Neural cell (in vitro differentiated cells): Measurements from ENCODE around the gene BTBD6. TPM values are rescaled to one million over a fixed set of nuclear protein-coding genes. Genes with fewer than 3 reads are reported as not detected.

Source experiments
- H2AFZ ChIP-seq: fragments of 200-600, 300-800 bp; sonication (generic), shearing (Covaris generic); 2 replicates; pipeline ENCODE4 v1.6.0; 2014; ENCODE audit warnings: low read depth, mild to moderate bottlenecking, antibody characterized with exemption, low read length, moderate library complexity
- H3F3A ChIP-seq: fragments of 200-600 bp; shearing (Covaris generic); 2 replicates; pipeline ENCODE4 v1.6.1; 2016; ENCODE audit warnings: mild to moderate bottlenecking, moderate library complexity, mixed read lengths, antibody characterized with exemption, low read length; ENCODE audit not compliant: insufficient read depth, poor library complexity, severe bottlenecking
- H3K27ac ChIP-seq: fragments of 200-600, 300-800 bp; sonication (generic), shearing (Covaris generic); 2 replicates; pipeline ENCODE4 v1.5.1; 2014; ENCODE audit warnings: mild to moderate bottlenecking, low read length, moderate library complexity
- H3K27me3 ChIP-seq: fragments of 300-800, 200-600 bp; sonication (generic), shearing (Covaris generic); 2 replicates; pipeline ENCODE4 v1.6.0; 2014; ENCODE audit warnings: mild to moderate bottlenecking, low read depth, low read length, moderate library complexity; ENCODE audit not compliant: insufficient read depth
- H3K36me3 ChIP-seq: fragments of 300-800, 200-600 bp; sonication (generic), shearing (Covaris generic); 2 replicates; pipeline ENCODE4 v1.5.1; 2014; ENCODE audit warnings: mild to moderate bottlenecking, antibody characterized with exemption, low read length, moderate library complexity; ENCODE audit not compliant: insufficient read depth
- H3K4me2 ChIP-seq: fragments of 300-800, 200-600 bp; sonication (generic), shearing (Covaris generic); 2 replicates; pipeline ENCODE4 v1.6.0; 2014; ENCODE audit warnings: mild to moderate bottlenecking, low read length
- H3K4me3 ChIP-seq: fragments of 300-800, 200-600 bp; sonication (generic), shearing (Covaris generic); 2 replicates; pipeline ENCODE4 v1.5.1; 2014; ENCODE audit warnings: mild to moderate bottlenecking, low read length, moderate library complexity
- H3K79me2 ChIP-seq: fragments of 200-600 bp; shearing (Covaris generic); replicated peaks from 2 replicates; pipeline ENCODE4 v1.6.0; 2014; ENCODE audit warnings: mild to moderate bottlenecking, low read length, moderate library complexity; ENCODE audit not compliant: insufficient read depth
- H3K9ac ChIP-seq: fragments of 300-800, 200-600 bp; sonication (generic), shearing (Covaris generic); 2 replicates; pipeline ENCODE4 v1.6.1; 2016; ENCODE audit warnings: mild to moderate bottlenecking, low read length, mixed read lengths
- H3K9me2 ChIP-seq: fragments of 200-600 bp; shearing (Covaris generic); 2 replicates; pipeline ENCODE4 v1.6.1; 2016; ENCODE audit warnings: mild to moderate bottlenecking, low read length, mixed read lengths; ENCODE audit not compliant: insufficient read depth
- H3K9me3 ChIP-seq: fragments of 200-600, 300-800 bp; sonication (generic), shearing (Covaris generic); 2 replicates; pipeline ENCODE4 v1.6.1; 2016; ENCODE audit warnings: mild to moderate bottlenecking, mixed run types, low read length, moderate library complexity, mixed read lengths
- H4K20me1 ChIP-seq: fragments of 200-600 bp; shearing (Covaris generic); 2 replicates; pipeline ENCODE4 v1.6.1; 2016; ENCODE audit warnings: mild to moderate bottlenecking, mixed run types; ENCODE audit not compliant: insufficient read depth
- CTCF ChIP-seq: fragments of 450-650 bp; IDR thresholded peaks from 2 replicates; pipeline ENCODE4 v1.5.1; 2014; ENCODE audit warnings: antibody characterized with exemption, mild to moderate bottlenecking, moderate library complexity; ENCODE audit not compliant: poor library complexity, severe bottlenecking
- EP300 ChIP-seq: fragments of 450-650 bp; conservative IDR thresholded peaks from 2 replicates; pipeline ENCODE4 v1.6.1; 2014; ENCODE audit warnings: antibody characterized with exemption, mild to moderate bottlenecking, moderate library complexity; ENCODE audit not compliant: poor library complexity, severe bottlenecking
- EZH2 ChIP-seq: fragments of 200-600, 300-800 bp; shearing (Covaris generic), sonication (generic); IDR thresholded peaks from 2 replicates; pipeline ENCODE4 v1.6.1; 2014; ENCODE audit warnings: antibody characterized with exemption, low read length, borderline replicate concordance, mild to moderate bottlenecking; ENCODE audit not compliant: insufficient read depth, poor library complexity, severe bottlenecking
- MXI1 ChIP-seq: fragments of 450-650 bp; conservative IDR thresholded peaks from 2 replicates; pipeline ENCODE4 v1.6.1; 2014; ENCODE audit warnings: antibody characterized with exemption, mild to moderate bottlenecking; ENCODE audit not compliant: poor library complexity, severe bottlenecking
- POLR2AphosphoS5 ChIP-seq: IDR thresholded peaks from 2 replicates; pipeline ENCODE4 v1.6.1; 2012
- RAD21 ChIP-seq: fragments of 450-650 bp; conservative IDR thresholded peaks from 2 replicates; pipeline ENCODE4 v1.6.1; 2014; ENCODE audit warnings: antibody characterized with exemption, mild to moderate bottlenecking, moderate library complexity
- REST ChIP-seq: IDR thresholded peaks from 2 replicates; pipeline ENCODE4 v1.6.1; 2012; ENCODE audit warnings: borderline replicate concordance
- SMC3 ChIP-seq: fragments of 450-650 bp; conservative IDR thresholded peaks from 2 replicates; pipeline ENCODE4 v1.6.1; 2014; ENCODE audit warnings: antibody characterized with exemption, mild to moderate bottlenecking, moderate library complexity; ENCODE audit not compliant: poor library complexity
- TAF1 ChIP-seq: IDR thresholded peaks from 2 replicates; pipeline ENCODE4 v1.6.1; 2012; ENCODE audit warnings: low read depth
- polyA plus RNA-seq: library from polyadenylated mRNA; depleted of rRNA; stranded (reverse); fragments of >200 nt; gene quantifications from 2 replicates; pipeline ENCODE4 v1.2.3, GENCODE V29; 2014

The BTBD6 gene
- polyA plus RNA-seq, 1 donor from 2014 or later, result 94.1 TPM

- H2AFZ ChIP-seq, result no peak overlapping the region
- H3K9me2 ChIP-seq, result no peaks in the 10 kb centered on the region
- no peaks in the 10 kb centered on the region for H3K36me3 ChIP-seq
- H3K27me3 ChIP-seq, result no peaks in the 10 kb centered on the region
- H4K20me1 ChIP-seq, result no peaks in the 10 kb centered on the region
- TF ChIP-seq EP300 (no peak), POLR2AphosphoS5 (no peak), EZH2 (no peak), CTCF (no peak), TAF1 (no peak), REST (no peak), RAD21 (no peak), SMC3 (no peak), MXI1 (no peak)
- H3K9ac ChIP-seq, result no peak overlapping the region
- H3K4me3 ChIP-seq, result no peak overlapping the region
- no peaks in the 10 kb centered on the region for H3K9me3 ChIP-seq
- H3K27ac ChIP-seq, result no peak overlapping the region
- H3K79me2 ChIP-seq, result no peaks in the 10 kb centered on the region
- H3K4me2 ChIP-seq, result no peak overlapping the region
- no peaks in the 10 kb centered on the region for H3F3A ChIP-seq
Observed at GRCh38 chr14:105250986-105251385, 2.7 kb downstream of the BTBD6 start.

DNA sequence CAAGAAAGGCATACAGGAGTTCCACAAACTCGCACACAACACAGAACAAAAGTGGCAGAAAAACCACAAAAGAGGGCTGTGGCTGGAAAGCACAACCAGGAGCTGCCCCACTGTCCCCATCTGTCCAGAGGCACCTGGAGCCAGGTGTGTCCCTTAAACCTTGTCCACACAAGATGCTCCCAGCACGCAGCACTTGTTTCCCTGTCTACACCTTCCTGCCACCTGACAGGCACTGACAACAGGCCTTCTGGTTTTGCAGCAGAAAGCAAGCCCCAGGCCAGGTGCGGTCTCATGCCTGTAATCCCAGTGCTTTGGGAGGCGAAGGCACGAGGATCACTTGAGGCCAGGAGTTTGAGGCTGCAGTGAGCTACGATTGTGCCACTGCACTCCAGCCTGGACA, 3.6 kb downstream of the BTBD6 start:
- Histone ChIP-seq H3K36me3 (no peaks in the 10 kb centered on the region), H3K27ac (no peak overlapping the region), H3K79me2 (no peaks in the 10 kb centered on the region), H3K9me2 (no peaks in the 10 kb centered on the region), H4K20me1 (no peaks in the 10 kb centered on the region), H3K27me3 (no peaks in the 10 kb centered on the region), H3K4me2 (no peak overlapping the region), H2AFZ (no peak overlapping the region), H3K9me3 (no peaks in the 10 kb centered on the region), H3K4me3 (no peak overlapping the region), H3F3A (no peaks in the 10 kb centered on the region), H3K9ac (no peak overlapping the region)
- TF ChIP-seq MXI1, result no peak
